Liver (tissue), 3 donors: Measurements from ENCODE around the gene PRCD.

ENCODE experiments used
- ATF3 ChIP-seq: IDR thresholded peaks from 2 replicates; pipeline ENCODE4 v1.6.1; 2016; ENCODE audit warnings: antibody characterized with exemption
- FOXA1 ChIP-seq: IDR thresholded peaks from 2 replicates; pipeline ENCODE4 v1.6.1; 2016; ENCODE audit warnings: antibody characterized with exemption
- HNF4A ChIP-seq, 2 donors: conservative IDR thresholded peaks; 2 replicates each; pipeline ENCODE4 v1.6.1; 2016; ENCODE audit warnings: antibody characterized with exemption in 2 of 2, mild to moderate bottlenecking in 2 of 2
- NR2F2 ChIP-seq: IDR thresholded peaks from 2 replicates; pipeline ENCODE4 v1.6.1; 2016; ENCODE audit warnings: antibody characterized with exemption
- RAD21 ChIP-seq, 2 donors: IDR thresholded peaks; 2 replicates each; pipeline ENCODE4 v1.6.1; 2016; ENCODE audit warnings: antibody characterized with exemption in 2 of 2, mild to moderate bottlenecking in 2 of 2
- REST ChIP-seq: IDR thresholded peaks from 2 replicates; pipeline ENCODE4 v1.6.1; 2016; ENCODE audit warnings: antibody characterized with exemption, mild to moderate bottlenecking
- YY1 ChIP-seq: IDR thresholded peaks from 2 replicates; pipeline ENCODE4 v1.6.1; 2016; ENCODE audit warnings: antibody characterized with exemption, mild to moderate bottlenecking
- TF ChIP-seq, protein P1 (sequence below): fragments of 150-350 bp; IDR thresholded peaks from 2 replicates; pipeline ENCODE4 v1.5.1; 2017; ENCODE audit warnings: improper control_type of control experiment, low read depth, low read length; ENCODE audit not compliant: missing input control
- donor health status: healthy.
- donor health status: healthy.

GRCh38 chr17:76523084-76524037 is 16.5 kb upstream of the PRCD start:
- TF ChIP-seq, protein P1, sequence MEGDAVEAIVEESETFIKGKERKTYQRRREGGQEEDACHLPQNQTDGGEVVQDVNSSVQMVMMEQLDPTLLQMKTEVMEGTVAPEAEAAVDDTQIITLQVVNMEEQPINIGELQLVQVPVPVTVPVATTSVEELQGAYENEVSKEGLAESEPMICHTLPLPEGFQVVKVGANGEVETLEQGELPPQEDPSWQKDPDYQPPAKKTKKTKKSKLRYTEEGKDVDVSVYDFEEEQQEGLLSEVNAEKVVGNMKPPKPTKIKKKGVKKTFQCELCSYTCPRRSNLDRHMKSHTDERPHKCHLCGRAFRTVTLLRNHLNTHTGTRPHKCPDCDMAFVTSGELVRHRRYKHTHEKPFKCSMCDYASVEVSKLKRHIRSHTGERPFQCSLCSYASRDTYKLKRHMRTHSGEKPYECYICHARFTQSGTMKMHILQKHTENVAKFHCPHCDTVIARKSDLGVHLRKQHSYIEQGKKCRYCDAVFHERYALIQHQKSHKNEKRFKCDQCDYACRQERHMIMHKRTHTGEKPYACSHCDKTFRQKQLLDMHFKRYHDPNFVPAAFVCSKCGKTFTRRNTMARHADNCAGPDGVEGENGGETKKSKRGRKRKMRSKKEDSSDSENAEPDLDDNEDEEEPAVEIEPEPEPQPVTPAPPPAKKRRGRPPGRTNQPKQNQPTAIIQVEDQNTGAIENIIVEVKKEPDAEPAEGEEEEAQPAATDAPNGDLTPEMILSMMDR, result peak; percentile 98
- no peak for TF ChIP-seq NR2F2
- TF ChIP-seq REST, result no peak
- TF ChIP-seq YY1, result no peak
- TF ChIP-seq RAD21 (IDR thresholded peaks at IDR 0.05), result peak; percentile 93 to 97
- no peak for TF ChIP-seq HNF4A (conservative IDR thresholded peaks at IDR 0.05)
- no peak for TF ChIP-seq FOXA1
- TF ChIP-seq ATF3, result no peak
